MV-4-11 (cell line): Measurements from ENCODE around the gene TTC28.

Experiments used
- DNase-seq: peaks from one replicate; lab custom pipeline; 2025; lab: John Stamatoyannopoulos, UW

The TTC28 gene

GRCh38 chr22:28021116-28021997 lies 658.3 kb downstream of the TTC28 start:
- DNase-seq = no peak

- DNase-seq = peak; percentile 12
Observed at GRCh38 chr22:28019881-28020861, 659.5 kb downstream of the TTC28 start.

- DNase-seq = peak; percentile 42
Observed at GRCh38 chr22:28019360-28019759, 660.3 kb downstream of the TTC28 start.

- no peak for DNase-seq
Observed at GRCh38 chr22:28018461-28018927, 661.1 kb downstream of the TTC28 start.

DNA sequence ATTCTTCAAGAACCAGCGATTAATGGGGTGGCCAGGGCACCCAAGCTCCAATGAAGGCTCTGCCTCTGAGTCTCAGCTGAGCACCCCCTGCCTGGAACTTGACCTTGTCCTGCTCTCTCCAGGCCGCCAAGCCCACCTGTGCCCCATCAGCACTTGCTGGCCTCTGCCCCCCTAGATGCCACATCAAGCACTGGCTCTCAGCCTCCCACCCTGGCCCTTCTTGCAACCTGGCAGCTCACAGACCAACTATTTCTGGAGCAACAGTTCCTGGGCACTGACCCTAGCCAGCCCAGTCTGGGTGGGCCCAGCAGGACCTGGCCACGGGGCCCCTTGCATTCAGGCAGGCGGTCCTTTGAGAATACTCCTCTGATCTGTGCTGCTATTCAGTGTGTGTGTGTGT lies 661.8 kb downstream of the TTC28 start:
- DNase-seq = no peak

- DNase-seq = no peak
Observed at GRCh38 chr22:28017558-28017820, 662.2 kb downstream of the TTC28 start.

- DNase-seq = no peak
Observed at GRCh38 chr22:28016781-28017557, 662.7 kb downstream of the TTC28 start.

- DNase-seq = no peak
Observed at GRCh38 chr22:28015676-28016601, 663.7 kb downstream of the TTC28 start.

DNA sequence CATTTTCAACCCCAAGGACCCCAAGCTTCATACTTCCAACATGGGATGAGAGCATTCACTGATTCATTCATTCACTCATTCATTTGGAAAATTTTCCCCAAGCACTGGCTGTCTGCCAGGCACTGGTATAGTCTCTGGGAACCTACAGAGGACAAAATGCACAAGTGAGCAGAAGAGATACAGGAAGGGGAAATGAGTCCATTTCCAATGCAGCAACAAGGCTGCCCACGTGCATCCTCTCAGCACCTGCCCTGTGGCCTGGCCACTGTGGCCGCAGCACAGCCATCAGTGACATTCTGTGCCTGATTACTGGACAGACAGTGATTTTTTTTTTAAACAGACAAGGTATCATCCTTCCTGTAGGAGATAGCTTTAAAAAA lies 664.6 kb downstream of the TTC28 start:
- DNase-seq = no peak

DNA sequence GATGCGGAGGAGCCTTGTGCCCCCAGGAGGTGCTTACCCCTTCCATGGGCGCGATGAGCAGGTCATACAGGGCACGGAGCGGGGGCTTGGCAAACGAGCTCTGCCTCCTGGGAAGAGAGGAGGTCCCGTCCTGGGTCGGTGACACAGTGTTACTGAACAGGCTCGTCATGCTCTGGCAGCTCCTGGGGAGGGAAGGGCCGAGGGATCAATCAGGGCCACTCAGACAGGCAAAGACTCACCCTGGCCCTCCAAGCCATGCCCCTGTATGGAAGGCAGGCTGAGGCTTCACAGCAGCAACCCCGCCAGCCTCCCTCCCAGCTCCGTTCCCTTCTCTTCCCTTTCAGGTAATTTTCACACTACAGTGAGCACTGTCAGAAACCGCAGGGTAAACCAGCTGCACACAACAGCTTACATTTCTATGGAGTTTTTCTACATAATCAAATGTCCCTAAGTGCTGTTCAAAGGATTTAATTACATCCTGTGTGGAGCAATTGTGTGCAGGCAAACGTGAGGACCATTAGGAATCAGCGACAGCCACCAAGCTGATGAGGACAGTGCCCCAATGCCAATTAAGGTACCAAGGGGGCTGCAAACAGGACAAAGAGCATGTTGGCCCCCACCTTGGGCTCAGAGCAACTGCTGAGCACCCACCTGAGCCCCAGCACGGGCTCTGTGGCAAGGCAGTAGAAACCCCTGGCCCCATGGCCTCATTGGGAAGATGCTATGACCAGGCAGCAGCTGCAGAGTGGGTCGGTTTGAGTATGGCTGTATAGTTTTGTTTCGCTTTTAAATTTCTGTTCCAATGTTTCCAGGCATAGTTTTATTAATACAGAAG lies 665.2 kb downstream of the TTC28 start:
- DNase-seq = no peak

GRCh38 chr22:28013611-28014010 lies 666.0 kb downstream of the TTC28 start:
- DNase-seq = no peak

DNA sequence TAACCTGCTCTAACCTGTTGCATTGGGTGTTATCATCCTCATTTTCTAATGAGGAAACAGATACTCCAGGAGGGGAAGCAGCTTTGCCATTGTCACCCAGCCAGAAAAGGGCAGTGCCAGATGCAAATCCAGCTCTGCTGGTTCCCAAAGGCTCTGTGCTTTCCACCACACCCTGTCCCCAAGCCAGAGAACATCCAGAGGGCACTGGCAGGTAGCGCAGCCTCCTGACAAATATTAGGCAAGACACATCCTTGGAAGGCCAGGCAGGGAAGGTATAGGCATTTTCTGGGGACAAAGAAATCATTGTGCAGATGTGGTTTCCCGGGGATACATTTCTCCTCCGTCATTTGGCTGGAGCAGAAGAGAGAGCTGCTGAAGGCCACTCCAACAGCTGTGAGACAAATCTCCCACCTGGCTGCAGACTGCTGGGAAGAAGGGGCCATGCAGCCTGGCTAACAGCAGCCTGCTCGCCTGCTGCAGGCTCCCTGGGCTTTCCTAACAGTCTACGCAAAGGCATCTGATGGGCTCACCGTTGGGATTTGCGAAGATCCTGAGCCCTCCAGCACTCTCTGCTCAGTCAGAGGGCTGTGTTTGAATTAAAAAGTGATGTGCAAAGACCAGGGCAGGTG lies 666.7 kb downstream of the TTC28 start:
- DNase-seq = no peak

- DNase-seq = peak; percentile 30
Observed at GRCh38 chr22:28009272-28009827, 670.3 kb downstream of the TTC28 start.

DNA sequence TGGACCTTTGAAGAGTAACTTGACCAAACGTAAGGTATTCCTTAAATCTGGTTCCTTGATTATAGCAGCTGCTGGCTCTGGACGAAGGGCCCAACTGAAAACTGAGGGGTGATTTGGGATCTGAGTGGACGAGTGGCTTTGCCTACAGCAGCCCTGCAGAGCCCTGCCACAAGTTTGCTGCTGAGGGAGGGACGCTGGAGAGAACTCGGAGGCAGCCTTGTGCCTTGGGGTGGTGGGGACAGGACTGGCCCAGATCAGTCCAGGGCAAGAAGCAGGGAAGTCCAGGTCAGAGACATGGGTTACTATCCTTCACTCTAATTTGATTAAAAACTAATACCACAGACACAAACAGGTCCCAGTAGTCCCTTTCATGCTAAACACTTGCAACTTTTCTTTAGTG lies 671.0 kb downstream of the TTC28 start:
- no peak for DNase-seq

DNA sequence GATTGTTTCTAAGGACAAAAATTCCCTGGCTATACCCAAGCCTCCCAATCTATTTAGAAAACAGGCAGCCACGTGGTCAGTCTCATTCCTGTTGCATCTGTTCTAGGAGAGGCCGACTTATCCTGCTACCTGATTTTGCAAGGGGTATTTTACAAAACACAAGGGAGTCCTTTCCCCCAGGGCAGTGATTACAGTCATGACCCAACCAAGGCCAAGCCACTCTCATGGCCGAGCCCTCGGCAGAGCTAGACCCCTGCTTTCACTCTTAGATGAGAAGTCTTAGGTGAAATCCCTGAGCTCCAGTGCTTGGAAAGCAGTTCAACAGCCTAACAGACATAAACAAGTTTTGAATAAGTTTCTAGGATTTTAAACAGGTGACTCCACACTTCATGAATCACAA lies 671.6 kb downstream of the TTC28 start:
- no peak for DNase-seq

DNA sequence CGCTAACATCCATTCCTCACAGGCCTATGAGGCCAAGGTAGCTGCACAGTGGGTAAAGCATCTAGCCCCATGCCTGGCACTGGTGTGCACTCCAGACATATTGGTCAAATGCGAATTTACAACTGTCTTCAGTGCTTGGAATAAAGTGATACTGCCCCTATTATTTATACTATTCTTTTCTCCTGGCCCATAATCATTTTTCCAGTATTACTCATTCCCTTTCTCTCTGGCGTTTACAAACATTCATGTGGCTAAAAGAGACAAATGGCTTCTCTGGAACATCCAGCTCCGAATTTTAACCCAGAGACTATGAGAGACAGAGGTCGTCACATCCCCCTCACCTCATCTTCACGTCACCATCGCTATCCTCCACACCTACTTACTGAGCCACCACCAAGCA lies 673.4 kb downstream of the TTC28 start:
- no peak for DNase-seq

DNA sequence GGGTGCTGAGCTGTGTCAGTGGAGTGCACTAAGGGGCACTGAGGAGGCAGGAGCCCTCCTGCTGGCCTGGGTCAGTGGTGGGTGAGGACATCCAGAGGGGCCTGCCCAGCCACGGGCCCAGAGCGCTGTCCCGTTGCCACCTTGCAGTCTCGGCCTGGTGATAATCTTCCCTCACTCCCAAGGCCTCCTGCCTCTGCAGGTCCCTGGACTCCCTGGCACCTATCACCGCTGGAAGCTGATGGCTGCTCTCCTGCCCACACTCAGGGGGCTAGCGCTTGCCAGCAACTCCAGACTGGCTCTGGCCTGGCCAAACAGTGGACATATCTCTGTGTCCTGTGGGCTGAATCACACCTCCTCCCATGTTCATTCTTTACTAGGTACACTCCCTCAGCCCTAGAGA lies 674.1 kb downstream of the TTC28 start:
- no peak for DNase-seq

DNA sequence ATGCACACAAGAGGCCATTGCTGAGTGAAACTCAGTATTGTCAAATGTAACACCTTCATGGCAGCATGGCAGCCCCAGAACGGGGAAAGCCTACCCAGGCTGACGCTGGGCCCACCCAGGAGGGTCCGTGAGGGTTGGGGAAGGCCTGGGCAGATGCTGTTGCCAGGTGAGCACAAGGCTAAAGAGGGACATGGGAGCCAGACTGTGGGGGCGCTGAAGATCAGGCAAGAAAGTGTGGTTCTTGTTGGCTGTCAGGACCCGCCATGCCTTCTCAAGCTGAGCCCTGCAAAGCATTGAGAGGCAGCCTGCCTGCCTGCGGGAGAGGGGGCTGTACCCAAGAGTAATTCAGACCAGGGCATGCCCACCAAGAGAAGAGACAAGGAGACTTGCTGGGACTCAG lies 675.6 kb downstream of the TTC28 start:
- DNase-seq = no peak

DNA sequence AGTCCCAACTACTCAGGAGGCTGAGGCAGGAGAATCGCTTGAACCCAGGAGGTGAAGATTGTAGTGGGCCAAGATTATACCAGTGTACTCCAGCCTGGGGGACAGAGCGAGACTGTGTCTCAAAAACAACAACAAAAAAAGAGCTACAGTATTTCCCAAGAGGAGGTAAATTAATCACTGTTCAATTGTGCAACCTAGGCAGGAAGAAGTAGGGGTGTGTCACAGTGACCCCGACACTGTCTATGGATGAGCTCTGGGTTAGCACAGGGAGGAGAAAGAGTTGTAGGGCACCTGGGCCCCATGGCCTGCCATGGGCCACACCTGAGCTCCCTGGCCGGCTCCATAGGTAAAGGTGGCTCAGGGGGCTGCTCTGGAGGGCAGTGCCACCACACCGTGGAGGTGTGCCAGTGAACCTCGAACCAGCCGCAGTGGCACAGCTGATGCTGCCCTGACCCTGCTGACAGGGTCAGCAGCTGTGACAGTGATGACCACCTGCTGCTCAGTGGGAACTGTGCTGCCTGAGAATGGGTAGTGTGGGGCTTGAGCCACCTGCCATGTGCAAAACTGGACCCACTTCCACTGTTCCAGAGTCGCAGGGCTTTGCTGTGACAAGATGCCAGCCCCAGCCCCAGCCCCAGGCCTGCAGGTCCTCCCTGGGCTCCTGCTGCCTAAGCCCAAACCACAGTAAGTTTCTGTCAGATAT lies 676.6 kb downstream of the TTC28 start:
- DNase-seq = no peak
